K562 (cell line): ENCODE results near the gene ENPP6. TPM values are rescaled to one million over a fixed set of nuclear protein-coding genes. Genes with fewer than 3 reads are reported as not detected.

Experiments used
- ATAC-seq: fragments of 200-7000 bp; cut with Tn5 transposase; 3 replicates; pipeline ENCODE4 v1.9.1; 2020; ENCODE audit warnings: moderate library complexity
- BruUV-seq: library from RNA; stranded (reverse); fragments of 400-500 nt; replicated peaks from 2 replicates; lab custom pipeline; 2021; lab: Mats Ljungman, UMichigan
- CTCF ChIA-PET: fragments of 300-600 bp; formaldehyde crosslinking; extraction: SDS; loops from one replicate; lab custom pipeline; 2021; ENCODE audit warnings: low intra/inter-chr PET ratio; lab: Yijun Ruan, JAX
- POLR2A ChIA-PET: fragments of 300-600, 350-650 bp; sonication (Branson Sonifier 250); formaldehyde crosslinking; extraction: SDS; loops from one replicate; lab custom pipeline; 2021; ENCODE audit warnings: antibody characterized with exemption, inconsistent platforms; lab: Yijun Ruan, JAX
- DNase-seq, 4 experiments: peaks; one replicate each; pipeline versions ENCODE4 v3.0.0 to v3.0.0-alpha.2; 2011 to 2018; ENCODE audit warnings: low spot score in 3 of 4, mixed read lengths in 3 of 4; ENCODE audit errors: extremely low read depth in 1 of 4
- FAIRE-seq: peaks from 2 replicates; lab custom pipeline; 2011; peaks lifted over from hg19 to GRCh38; lab: Jason Lieb, UNC
- H2AFZ ChIP-seq: 2 replicates; pipeline ENCODE4 v1.6.0; 2011; ENCODE audit warnings: low read depth, low read length, control low read depth, inconsistent platforms
- H3K27ac ChIP-seq: fragments of 200-600 bp; 3 replicates; pipeline ENCODE4 v1.8.0; 2011; ENCODE audit warnings: low read depth, mild to moderate bottlenecking, control low read depth, inconsistent platforms, low read length, moderate library complexity, mixed read lengths; ENCODE audit errors: extremely low read depth
- H3K27me3 ChIP-seq, 2 experiments: fragments of 300-600 bp in 1 of 2; 2 replicates in 1 of 2; 3 replicates in 1 of 2; pipeline versions ENCODE4 v1.6.0 to v1.8.0; 2011; ENCODE audit warnings: inconsistent platforms in 2 of 2, low read length in 2 of 2, mild to moderate bottlenecking in 1 of 2, mixed read lengths in 1 of 2, moderate library complexity in 1 of 2; ENCODE audit not compliant: control insufficient read depth in 2 of 2, insufficient read depth in 2 of 2
- H3K36me3 ChIP-seq: fragments of 300-600 bp; 3 replicates; pipeline ENCODE4 v1.8.0; 2011; ENCODE audit warnings: mild to moderate bottlenecking, low read length, inconsistent platforms; ENCODE audit not compliant: control insufficient read depth, insufficient read depth
- H3K4me1 ChIP-seq, 2 experiments: fragments of 200-600 bp in 1 of 2; replicated peaks in 1 of 2; 2 replicates in 1 of 2; 3 replicates in 1 of 2; pipeline versions ENCODE4 v1.5.1 to v1.8.0; 2011; ENCODE audit warnings: inconsistent platforms in 2 of 2, low read length in 2 of 2, mild to moderate bottlenecking in 1 of 2, mixed read lengths in 1 of 2, moderate library complexity in 1 of 2; ENCODE audit not compliant: control insufficient read depth in 2 of 2, insufficient read depth in 2 of 2
- H3K4me2 ChIP-seq: 2 replicates; pipeline ENCODE4 v1.6.1; 2011; ENCODE audit warnings: low read length, control low read depth, inconsistent platforms, mixed read lengths; ENCODE audit not compliant: insufficient read depth
- H3K4me3 ChIP-seq: fragments of 200-600 bp; sonication (generic), shearing (Covaris generic); 2 replicates; pipeline ENCODE4 v1.5.1; 2016; ENCODE audit warnings: control low read depth, inconsistent platforms
- H3K79me2 ChIP-seq: fragments of 200-600 bp; 3 replicates; pipeline ENCODE4 v1.8.0; 2011; ENCODE audit warnings: low read length, inconsistent platforms; ENCODE audit not compliant: control insufficient read depth, insufficient read depth
- H3K9ac ChIP-seq, 2 experiments: 2 replicates each; pipeline versions ENCODE4 v1.6.0 to v1.6.1; 2011; ENCODE audit warnings: low read depth in 2 of 2, low read length in 2 of 2, control low read depth in 1 of 2, inconsistent platforms in 1 of 2, mild to moderate bottlenecking in 1 of 2, mixed read lengths in 1 of 2; ENCODE audit not compliant: insufficient read depth in 1 of 2
- H3K9me1 ChIP-seq: one replicate; pipeline ENCODE4 v1.6.0; 2011; ENCODE audit warnings: inconsistent platforms, mild to moderate bottlenecking, low read length, moderate library complexity; ENCODE audit not compliant: control insufficient read depth, insufficient read depth
- H3K9me3 ChIP-seq: replicated peaks from 2 replicates; pipeline ENCODE4 v1.5.1; 2011; ENCODE audit warnings: low read depth, low read length, inconsistent platforms; ENCODE audit not compliant: control insufficient read depth, insufficient read depth
- H4K20me1 ChIP-seq: replicated peaks from 2 replicates; pipeline ENCODE4 v1.6.1; 2011; ENCODE audit warnings: low read length, inconsistent platforms, mixed read lengths; ENCODE audit not compliant: control insufficient read depth, insufficient read depth
- ADNP ChIP-seq: fragments of 200-800 bp; sonication (Bioruptor generic); IDR thresholded peaks from 2 replicates; pipeline ENCODE4 v1.6.1; 2016; ENCODE audit warnings: missing genetic modification characterization, missing compliant biosample characterization
- BRD4 ChIP-seq: fragments of 200-600 bp; sonication (generic); IDR thresholded peaks from 2 replicates; pipeline ENCODE4 v1.6.1; 2017; ENCODE audit warnings: inconsistent platforms
- BRF1 ChIP-seq: IDR thresholded peaks from 3 replicates; pipeline ENCODE4 v1.6.1; 2011; ENCODE audit warnings: borderline replicate concordance, mild to moderate bottlenecking; ENCODE audit not compliant: insufficient read length; ENCODE audit errors: extremely low read depth
- FOXK1 ChIP-seq: sonication (generic); formaldehyde crosslinking; IDR thresholded peaks from 2 replicates; pipeline ENCODE4 v1.8.0; 2022; ENCODE audit warnings: missing genetic modification reagents, mild to moderate bottlenecking, borderline replicate concordance
- HNRNPH1 ChIP-seq: fragments of 200-400 bp; formaldehyde crosslinking; optimal IDR thresholded peaks from 2 replicates; pipeline ENCODE3; 2017; ENCODE audit warnings: low read depth, mild to moderate bottlenecking, low read length, moderate library complexity
- HNRNPUL1 ChIP-seq: fragments of 200-400 bp; formaldehyde crosslinking; IDR thresholded peaks from 2 replicates; pipeline ENCODE4 v1.6.1; 2017; ENCODE audit warnings: low read length
- MTF1 ChIP-seq: fragments of 250-450 bp; sonication (Bioruptor Pico); IDR thresholded peaks from 2 replicates; pipeline ENCODE4 v1.9.0; 2021; ENCODE audit warnings: moderate library complexity, mild to moderate bottlenecking, inconsistent platforms, borderline replicate concordance
- PHF21A ChIP-seq: fragments of 450-650 bp; IDR thresholded peaks from 2 replicates; pipeline ENCODE4 v1.6.1; 2017; ENCODE audit warnings: low read depth, borderline replicate concordance
- ZNF316 ChIP-seq: fragments of 450-650 bp; IDR thresholded peaks from 2 replicates; pipeline ENCODE4 v1.6.1; 2016
- ZSCAN32 ChIP-seq: fragments of 450-650 bp; formaldehyde crosslinking; IDR thresholded peaks from 2 replicates; pipeline ENCODE4 v1.4.0; 2020; ENCODE audit warnings: mild to moderate bottlenecking, moderate library complexity
- WGBS: fragments of 100-300 bp; shearing (Covaris generic); methylation state at CpG from one replicate; pipeline ENCODE4 v1.1.6; 2016; ENCODE audit warnings: low coverage, mixed read lengths; ENCODE audit not compliant: insufficient coverage; ENCODE audit errors: missing lambda C conversion rate; 5-methylcytosine and 5-hydroxymethylcytosine counted together
- in situ Hi-C: fragments of 300-500 bp; cut with MboI; formaldehyde crosslinking; loops from 4 replicates; pipeline ENCODE4 v1.15.0; 2018; ENCODE audit warnings: inconsistent platforms, mixed read lengths
- intact Hi-C: fragments of 100-400 bp; cut with micrococcal nuclease; formaldehyde crosslinking; loops from 2 replicates; pipeline ENCODE4 v1.14.2; 2022
- polyA plus RNA-seq, 8 experiments: library from polyadenylated mRNA; depleted of rRNA in 4 of 8; stranded (reverse) in 5 of 8; unstranded in 3 of 8; fragments of >200 nt; fragmentation: Nextera tagmentation in 2 of 8; fragmentation: Illumina TruSeq in 1 of 8; extraction: Ambion mirVana in 2 of 8; extraction: Trizol in 1 of 8; gene quantifications; 2 replicates each; pipeline versions ENCODE4 v1.2.1 to v1.2.3, GENCODE V29; 2011 to 2014; ENCODE audit warnings: inconsistent platforms in 1 of 8, missing spikeins in 1 of 8
- total RNA-seq, 7 experiments: library from RNA; depleted of rRNA in 6 of 7; stranded (reverse); fragments of >200 nt in 6 of 7; fragmentation: Illumina TruSeq in 2 of 7; extraction: Trizol in 2 of 7; gene quantifications; 2 replicates each; pipeline versions ENCODE4 v1.2.1 to v1.2.3, GENCODE V29; 2011 to 2021; ENCODE audit warnings: low replicate concordance in 1 of 7
- TF ChIP-seq, protein P1 (sequence below): fragments of 250-450 bp; sonication (Bioruptor Pico); IDR thresholded peaks from 2 replicates; pipeline ENCODE4 v1.8.0; 2022; ENCODE audit warnings: moderate library complexity, mild to moderate bottlenecking, inconsistent platforms
- TF ChIP-seq, protein P2 (sequence below): fragments of 450-650 bp; IDR thresholded peaks from one replicate; pipeline ENCODE4 v1.6.1; 2018; ENCODE audit warnings: mild to moderate bottlenecking, moderate library complexity; ENCODE audit not compliant: partially characterized antibody

Gene ENPP6
- total and polyA plus RNA-seq, 9 of the 15 experiments (the other 6 are each of a cell fraction or from before 2014, with no cell fraction given) = 0.29 TPM; not detected in 8

DNA sequence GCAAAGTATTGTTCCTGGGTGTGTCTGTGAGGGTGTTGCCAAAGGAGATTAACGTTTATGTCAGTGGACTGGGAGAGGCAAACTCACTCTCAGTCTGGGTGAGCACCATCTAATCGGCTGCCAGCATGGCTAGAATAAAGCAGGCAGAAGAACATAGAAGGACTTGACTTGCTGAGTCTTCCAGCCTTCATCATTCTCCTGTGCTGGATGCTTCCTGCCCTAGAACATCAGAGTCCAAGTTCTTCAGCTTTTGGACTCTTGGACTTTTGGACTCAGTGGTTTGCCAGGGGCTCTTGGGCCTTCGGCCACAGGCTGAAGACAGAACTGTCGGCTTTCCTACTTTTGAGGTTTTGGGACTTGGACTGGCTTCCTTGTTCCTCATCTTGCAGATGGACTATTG is 15.3 kb upstream of the ENPP6 start:
- no peak for FAIRE-seq
- Histone ChIP-seq H3K4me1 (peaks cover 0 to 6% of the 10 kb centered on the region in 2 experiments; a peak in 3 of 5 replicates), H3K9me1 (no peaks in the 10 kb centered on the region), H3K27ac (no peak overlapping the region), H3K9me3 (no peaks in the 10 kb centered on the region), H3K4me2 (no peak overlapping the region), H3K79me2 (no peaks in the 10 kb centered on the region), H4K20me1 (no peaks in the 10 kb centered on the region), H3K4me3 (no peak overlapping the region), H3K9ac (no peak overlapping the region), H3K27me3 (peaks cover 12 to 25% of the 10 kb centered on the region in 2 experiments; a peak in 4 of 5 replicates), H2AFZ (no peak overlapping the region), H3K36me3 (no peaks in the 10 kb centered on the region)
- CTCF ChIA-PET = no interaction called here
- DNase-seq = no peak
- WGBS = 15% methylated on average over 4 of the region's 4 CpGs
- no peak for ATAC-seq
- POLR2A ChIA-PET = no interaction called here
- TF ChIP-seq FOXK1 (no peak), PHF21A (no peak)
- in situ Hi-C loops = no loop called here
- intact Hi-C loops = no loop called here
- BruUV-seq = no TSS peak

DNA sequence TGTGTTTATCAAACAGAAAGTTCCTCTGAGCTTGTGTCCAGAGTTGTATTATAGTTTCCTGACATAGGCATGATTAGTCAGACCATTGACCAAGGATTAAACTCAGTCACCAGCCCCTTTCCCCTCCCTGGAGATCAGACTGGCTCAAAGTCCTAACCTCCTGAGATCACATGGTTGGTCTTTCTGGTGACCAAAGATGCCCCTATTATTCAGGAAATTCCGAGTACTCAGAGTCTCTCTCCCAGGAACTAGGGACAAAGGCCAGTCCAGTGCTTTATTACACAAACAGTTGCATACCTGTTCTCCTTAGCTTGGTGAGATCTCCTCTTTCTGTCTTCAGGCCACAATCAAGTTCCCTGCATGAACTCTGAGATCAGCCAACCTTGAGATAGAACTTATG is 14.5 kb upstream of the ENPP6 start:
- WGBS = 0% methylated on average over 1 of the region's 1 CpG
- no peaks in the 10 kb centered on the region for H3K9me3 ChIP-seq
- H3K9me1 ChIP-seq = no peaks in the 10 kb centered on the region
- FAIRE-seq = no peak
- in situ Hi-C loops = no loop called here
- H4K20me1 ChIP-seq = no peaks in the 10 kb centered on the region
- H3K9ac ChIP-seq = no peak overlapping the region
- H3K4me3 ChIP-seq = no peak overlapping the region
- no TSS peak for BruUV-seq
- intact Hi-C loops = no loop called here
- TF ChIP-seq, protein P1, sequence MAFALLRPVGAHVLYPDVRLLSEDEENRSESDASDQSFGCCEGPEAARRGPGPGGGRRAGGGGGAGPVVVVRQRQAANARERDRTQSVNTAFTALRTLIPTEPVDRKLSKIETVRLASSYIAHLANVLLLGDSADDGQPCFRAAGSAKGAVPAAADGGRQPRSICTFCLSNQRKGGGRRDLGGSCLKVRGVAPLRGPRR = no peak
- no peak for TF ChIP-seq ZNF316
- TF ChIP-seq ADNP (tag) = no peak
- no peak for TF ChIP-seq MTF1 (CRISPR knock-in tag)
- TF ChIP-seq, protein P2, sequence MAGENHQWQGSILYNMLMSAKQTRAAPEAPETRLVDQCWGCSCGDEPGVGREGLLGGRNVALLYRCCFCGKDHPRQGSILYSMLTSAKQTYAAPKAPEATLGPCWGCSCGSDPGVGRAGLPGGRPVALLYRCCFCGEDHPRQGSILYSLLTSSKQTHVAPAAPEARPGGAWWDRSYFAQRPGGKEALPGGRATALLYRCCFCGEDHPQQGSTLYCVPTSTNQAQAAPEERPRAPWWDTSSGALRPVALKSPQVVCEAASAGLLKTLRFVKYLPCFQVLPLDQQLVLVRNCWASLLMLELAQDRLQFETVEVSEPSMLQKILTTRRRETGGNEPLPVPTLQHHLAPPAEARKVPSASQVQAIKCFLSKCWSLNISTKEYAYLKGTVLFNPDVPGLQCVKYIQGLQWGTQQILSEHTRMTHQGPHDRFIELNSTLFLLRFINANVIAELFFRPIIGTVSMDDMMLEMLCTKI = no peak
- TF ChIP-seq ZSCAN32 (CRISPR knock-in tag) = no peak
- TF ChIP-seq BRF1 = no peak
- TF ChIP-seq BRD4 = no peak
- no peak for TF ChIP-seq HNRNPH1
- TF ChIP-seq HNRNPUL1 = no peak
- H3K36me3 ChIP-seq = no peaks in the 10 kb centered on the region
- POLR2A ChIA-PET = no interaction called here
- CTCF ChIA-PET = no interaction called here
- ATAC-seq = no peak
- DNase-seq = no peak
- H3K4me2 ChIP-seq = no peak overlapping the region
- peaks cover 15 to 31% of the 10 kb centered on the region in 2 experiments; a peak in 4 of 5 replicates for H3K27me3 ChIP-seq
- no peak overlapping the region for H2AFZ ChIP-seq
- no peaks in the 10 kb centered on the region for H3K79me2 ChIP-seq
- no peak overlapping the region for H3K27ac ChIP-seq
- H3K4me1 ChIP-seq = no peaks in the 10 kb centered on the region; a peak in 3 of 5 replicates
